HepG2 (cell line): ENCODE measurements around the gene ODC1. TPM values are rescaled to one million over a fixed set of nuclear protein-coding genes. Genes with fewer than 3 reads are reported as not detected.
A peak's percentile ranks its signal among the peaks of the same experiment; 100 is the strongest.

Experiments
- ARID5B ChIP-seq: IDR thresholded peaks from 2 replicates; pipeline ENCODE4 v1.4.0; 2020; ENCODE audit warnings: mild to moderate bottlenecking, missing genetic modification reagents
- ATAD3A ChIP-seq: sonication (generic); formaldehyde crosslinking; IDR thresholded peaks from 2 replicates; pipeline ENCODE4 v1.4.0; 2020; ENCODE audit warnings: missing genetic modification reagents
- BATF2 ChIP-seq: sonication (generic); formaldehyde crosslinking; IDR thresholded peaks from 2 replicates; pipeline ENCODE4 v1.8.0; 2022; ENCODE audit warnings: mild to moderate bottlenecking, missing genetic modification reagents, moderate library complexity
- CBX2 ChIP-seq, 2 experiments: fragments of 200-600 bp in 1 of 2; sonication (generic); formaldehyde crosslinking in 1 of 2; IDR thresholded peaks; 2 replicates each; pipeline versions ENCODE4 v1.7.0 to v1.8.1; 2018 to 2022; ENCODE audit warnings: low read depth in 2 of 2, low read length in 1 of 2, mild to moderate bottlenecking in 1 of 2, missing genetic modification reagents in 1 of 2
- CEBPG ChIP-seq: IDR thresholded peaks from 2 replicates; pipeline ENCODE4 v1.6.1; 2016
- CENPT ChIP-seq: sonication (generic); formaldehyde crosslinking; IDR thresholded peaks from 2 replicates; pipeline ENCODE4 v1.8.0; 2022; ENCODE audit warnings: low read depth, mild to moderate bottlenecking, moderate library complexity, missing genetic modification reagents
- CHCHD3 ChIP-seq: sonication (generic); formaldehyde crosslinking; IDR thresholded peaks from 2 replicates; pipeline ENCODE4 v1.8.0; 2022; ENCODE audit warnings: mild to moderate bottlenecking, missing genetic modification reagents, moderate library complexity
- CHD2 ChIP-seq: IDR thresholded peaks from 2 replicates; pipeline ENCODE4 v1.6.1; 2011; ENCODE audit warnings: low read depth, low read length, improper control_type of control experiment
- HDAC2 ChIP-seq: sonication (generic); formaldehyde crosslinking; IDR thresholded peaks from 2 replicates; pipeline ENCODE4 v1.4.0; 2020; ENCODE audit warnings: missing genetic modification reagents
- HNRNPK ChIP-seq: fragments of 200-400 bp; formaldehyde crosslinking; IDR thresholded peaks from 2 replicates; pipeline ENCODE4 v1.6.1; 2018; ENCODE audit warnings: low read length, low read depth, moderate library complexity, mild to moderate bottlenecking; ENCODE audit not compliant: poor library complexity, severe bottlenecking
- HNRNPL ChIP-seq: fragments of 200-400 bp; formaldehyde crosslinking; IDR thresholded peaks from 2 replicates; pipeline ENCODE4 v1.6.1; 2017; ENCODE audit warnings: mild to moderate bottlenecking, low read depth, low read length
- MXD1 ChIP-seq: sonication (generic); formaldehyde crosslinking; IDR thresholded peaks from 2 replicates; pipeline ENCODE4 v1.4.0; 2020; ENCODE audit warnings: mild to moderate bottlenecking, missing genetic modification reagents
- PCBP1 ChIP-seq: fragments of 200-400 bp; formaldehyde crosslinking; IDR thresholded peaks from 2 replicates; pipeline ENCODE4 v1.6.1; 2017; ENCODE audit warnings: mild to moderate bottlenecking, low read depth, low read length, borderline replicate concordance
- PHF8 ChIP-seq: sonication (generic); formaldehyde crosslinking; IDR thresholded peaks from 2 replicates; pipeline ENCODE4 v1.5.0; 2020; ENCODE audit warnings: missing genetic modification reagents
- PPARG ChIP-seq: conservative IDR thresholded peaks from 2 replicates; pipeline ENCODE4 v1.6.1; 2016; ENCODE audit warnings: missing biosample characterization, missing genetic modification reagents
- SAP130 ChIP-seq: IDR thresholded peaks from 2 replicates; pipeline ENCODE4 v1.6.1; 2016; ENCODE audit warnings: low read depth
- SIX1 ChIP-seq: sonication (generic); formaldehyde crosslinking; IDR thresholded peaks from 2 replicates; pipeline ENCODE4 v1.4.0; 2020; ENCODE audit warnings: missing genetic modification reagents, borderline replicate concordance
- TAF1 ChIP-seq: sonication (generic); formaldehyde crosslinking; IDR thresholded peaks from 2 replicates; pipeline ENCODE4 v1.4.0; 2020; ENCODE audit warnings: missing genetic modification reagents
- TFDP1 ChIP-seq: IDR thresholded peaks from 2 replicates; pipeline ENCODE4 v1.6.1; 2016; ENCODE audit warnings: missing compliant biosample characterization, missing genetic modification reagents, borderline replicate concordance
- ZNF704 ChIP-seq: sonication (generic); formaldehyde crosslinking; IDR thresholded peaks from 2 replicates; pipeline ENCODE4 v1.8.1; 2023; ENCODE audit warnings: mild to moderate bottlenecking, inconsistent platforms, moderate library complexity, missing genetic modification reagents, borderline replicate concordance
- ZNF775 ChIP-seq: sonication (generic); formaldehyde crosslinking; IDR thresholded peaks from 2 replicates; pipeline ENCODE4 v1.4.0; 2020; ENCODE audit warnings: missing genetic modification reagents, mild to moderate bottlenecking, moderate library complexity, borderline replicate concordance
- ZSCAN5A ChIP-seq: sonication (generic); formaldehyde crosslinking; IDR thresholded peaks from 2 replicates; pipeline ENCODE4 v1.8.0; 2022; ENCODE audit warnings: mild to moderate bottlenecking, missing genetic modification reagents, borderline replicate concordance
- polyA plus RNA-seq, 8 experiments: library from polyadenylated mRNA; depleted of rRNA in 3 of 8; stranded (reverse) in 7 of 8; unstranded in 1 of 8; fragments of >200 nt; fragmentation: Illumina TruSeq in 4 of 8; extraction: Trizol in 4 of 8; gene quantifications; 2 replicates each; pipeline versions ENCODE4 v1.2.1 to v1.2.3, GENCODE V29; 2011 to 2016; ENCODE audit warnings: low read depth in 4 of 8, missing spikeins in 1 of 8, mixed read lengths in 1 of 8; ENCODE audit not compliant: insufficient read depth in 1 of 8
- total RNA-seq, 5 experiments: library from RNA; depleted of rRNA; stranded (reverse); fragments of >200 nt; fragmentation: Illumina TruSeq; extraction: Trizol; gene quantifications; 2 replicates each; pipeline ENCODE4 v1.2.3, GENCODE V29; 2016; ENCODE audit warnings: low read depth in 1 of 5

Gene ODC1
- total and polyA plus RNA-seq, 2 of the 13 experiments (the other 11 are each of a cell fraction or from before 2014, with no cell fraction given) = 142 to 371 TPM

GRCh38 chr2:10497797-10498251 lies 49.7 kb upstream of the ODC1 start (continued):
- TF ChIP-seq CBX2 (IDR thresholded peaks at IDR 0.05; ENCODE audit: low read depth, low read length) = no peak
- TF ChIP-seq CBX2 (CRISPR knock-in tag; IDR thresholded peaks at IDR 0.05; ENCODE audit: low read depth) = no peak
- no peak for TF ChIP-seq ZNF704 (CRISPR knock-in tag)
- no peak for TF ChIP-seq CENPT
- peak; percentile 63 for TF ChIP-seq ARID5B (CRISPR knock-in tag)
- no peak for TF ChIP-seq BATF2 (CRISPR knock-in tag)
- no peak for TF ChIP-seq ZSCAN5A (CRISPR knock-in tag)
- 0 out of 2 replicates have a peak, but pooled peaks have one; percentile 10 for TF ChIP-seq PHF8 (CRISPR knock-in tag)
- no peak for TF ChIP-seq PPARG (CRISPR knock-in tag)
- no peak for TF ChIP-seq HDAC2 (CRISPR knock-in tag)
- no peak for TF ChIP-seq ZNF775 (CRISPR knock-in tag)
- peak; percentile 84 for TF ChIP-seq HNRNPL
- peak; percentile 84 for TF ChIP-seq SAP130 (CRISPR knock-in tag)
- no peak for TF ChIP-seq CHCHD3
- TF ChIP-seq TAF1 = no peak
- TF ChIP-seq CHD2 = no peak
- no peak for TF ChIP-seq PCBP1
- TF ChIP-seq ATAD3A (CRISPR knock-in tag) = no peak
- no peak for TF ChIP-seq TFDP1 (CRISPR knock-in tag)
- TF ChIP-seq HNRNPK = no peak
- TF ChIP-seq SIX1 (CRISPR knock-in tag) = no peak
- no peak for TF ChIP-seq MXD1 (CRISPR knock-in tag)
- 0 out of 2 replicates have a peak, but pooled peaks have one; percentile 9 for TF ChIP-seq CEBPG (CRISPR knock-in tag)
